ENCODE data around the gene IRGC.

IRGC gene

DNA sequence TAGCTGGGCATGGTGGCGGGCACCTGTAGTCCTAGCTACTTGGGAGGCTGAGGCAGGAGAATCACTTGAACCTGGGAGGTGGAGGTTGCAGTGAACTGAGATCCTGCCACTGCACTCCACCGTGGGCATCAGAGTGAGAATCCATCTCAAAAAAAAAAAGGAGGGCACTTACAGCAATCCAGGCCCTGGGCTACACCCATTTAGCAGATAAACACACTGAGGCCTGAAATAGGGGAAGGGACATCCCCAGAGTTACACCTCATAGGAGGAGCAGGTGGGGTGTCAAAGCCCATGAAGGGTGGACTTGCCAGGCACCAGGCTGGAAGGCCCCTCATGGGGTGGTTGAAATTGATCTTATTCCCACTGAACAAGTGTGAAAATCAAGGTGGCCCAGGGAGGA lies 32.0 kb upstream of the IRGC start:
- TF ChIP-seq TAF1 (IDR thresholded peaks at IDR 0.05; ENCODE audit: borderline replicate concordance, insufficient read depth, low read length) (no peak), POLR2AphosphoS5 (IDR thresholded peaks at IDR 0.05; ENCODE audit: low read depth, low read length) (no peak), SIN3A (IDR thresholded peaks at IDR 0.05; ENCODE audit: borderline replicate concordance, insufficient read depth, low read length) (no peak), FOXP2 (optimal IDR thresholded peaks at IDR 0.05; ENCODE audit: borderline replicate concordance, extremely low read depth, extremely low read length, insufficient read depth) (no peak)
- TF ChIP-seq, protein P1, sequence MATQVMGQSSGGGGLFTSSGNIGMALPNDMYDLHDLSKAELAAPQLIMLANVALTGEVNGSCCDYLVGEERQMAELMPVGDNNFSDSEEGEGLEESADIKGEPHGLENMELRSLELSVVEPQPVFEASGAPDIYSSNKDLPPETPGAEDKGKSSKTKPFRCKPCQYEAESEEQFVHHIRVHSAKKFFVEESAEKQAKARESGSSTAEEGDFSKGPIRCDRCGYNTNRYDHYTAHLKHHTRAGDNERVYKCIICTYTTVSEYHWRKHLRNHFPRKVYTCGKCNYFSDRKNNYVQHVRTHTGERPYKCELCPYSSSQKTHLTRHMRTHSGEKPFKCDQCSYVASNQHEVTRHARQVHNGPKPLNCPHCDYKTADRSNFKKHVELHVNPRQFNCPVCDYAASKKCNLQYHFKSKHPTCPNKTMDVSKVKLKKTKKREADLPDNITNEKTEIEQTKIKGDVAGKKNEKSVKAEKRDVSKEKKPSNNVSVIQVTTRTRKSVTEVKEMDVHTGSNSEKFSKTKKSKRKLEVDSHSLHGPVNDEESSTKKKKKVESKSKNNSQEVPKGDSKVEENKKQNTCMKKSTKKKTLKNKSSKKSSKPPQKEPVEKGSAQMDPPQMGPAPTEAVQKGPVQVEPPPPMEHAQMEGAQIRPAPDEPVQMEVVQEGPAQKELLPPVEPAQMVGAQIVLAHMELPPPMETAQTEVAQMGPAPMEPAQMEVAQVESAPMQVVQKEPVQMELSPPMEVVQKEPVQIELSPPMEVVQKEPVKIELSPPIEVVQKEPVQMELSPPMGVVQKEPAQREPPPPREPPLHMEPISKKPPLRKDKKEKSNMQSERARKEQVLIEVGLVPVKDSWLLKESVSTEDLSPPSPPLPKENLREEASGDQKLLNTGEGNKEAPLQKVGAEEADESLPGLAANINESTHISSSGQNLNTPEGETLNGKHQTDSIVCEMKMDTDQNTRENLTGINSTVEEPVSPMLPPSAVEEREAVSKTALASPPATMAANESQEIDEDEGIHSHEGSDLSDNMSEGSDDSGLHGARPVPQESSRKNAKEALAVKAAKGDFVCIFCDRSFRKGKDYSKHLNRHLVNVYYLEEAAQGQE (IDR thresholded peaks at IDR 0.05; ENCODE audit: insufficient read depth in 1 of 2, low read depth in 2 of 2, low read length in 2 of 2) = no peak

DNA sequence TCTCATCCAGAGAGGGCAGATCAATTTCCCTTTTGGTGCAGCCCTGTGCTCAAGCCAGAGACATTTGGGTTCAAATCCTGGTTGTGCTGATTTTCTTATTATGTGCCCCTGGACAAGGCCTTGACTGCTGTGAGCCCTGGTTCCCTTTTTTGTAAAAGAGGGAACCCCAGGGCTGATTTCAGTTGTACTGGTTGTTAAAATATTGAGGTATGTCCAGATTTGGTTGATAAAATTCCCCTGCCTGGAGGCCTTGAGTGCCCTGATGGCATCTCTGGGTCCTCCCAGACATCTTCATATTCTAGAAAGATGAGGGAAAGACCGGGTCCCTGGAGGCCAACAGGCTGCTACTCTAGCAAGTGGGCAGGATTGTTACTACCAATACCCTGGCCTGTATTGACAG lies 31.6 kb upstream of the IRGC start:
- TF ChIP-seq POLR2AphosphoS5 (IDR thresholded peaks at IDR 0.05; ENCODE audit: low read depth, low read length) (no peak), TAF1 (IDR thresholded peaks at IDR 0.05; ENCODE audit: borderline replicate concordance, insufficient read depth, low read length) (no peak), SIN3A (IDR thresholded peaks at IDR 0.05; ENCODE audit: borderline replicate concordance, insufficient read depth, low read length) (no peak), FOXP2 (optimal IDR thresholded peaks at IDR 0.05; ENCODE audit: borderline replicate concordance, extremely low read depth, extremely low read length, insufficient read depth) (no peak)
- TF ChIP-seq, protein P1 (IDR thresholded peaks at IDR 0.05; ENCODE audit: insufficient read depth in 1 of 2, low read depth in 2 of 2, low read length in 2 of 2) = no peak

DNA sequence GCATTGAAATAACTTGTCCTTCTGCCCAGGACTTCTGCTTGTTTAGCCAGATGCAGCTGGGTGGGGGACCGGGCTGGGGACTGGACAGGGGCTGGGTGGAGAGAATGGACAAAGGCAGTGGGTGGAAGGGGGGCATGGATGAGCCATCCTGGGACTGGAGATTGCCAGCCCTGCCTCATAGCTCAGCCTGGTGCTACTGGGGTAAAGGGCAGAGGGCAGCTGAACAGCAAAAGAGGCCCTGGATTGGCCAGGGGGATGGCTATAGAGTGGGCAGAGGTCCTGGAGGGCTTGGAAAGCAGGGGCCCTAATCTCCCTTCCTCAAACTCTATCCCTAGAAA lies 28.2 kb upstream of the IRGC start:
- no peak for TF ChIP-seq TAF1 (IDR thresholded peaks at IDR 0.05; ENCODE audit: borderline replicate concordance, insufficient read depth, low read length)
- TF ChIP-seq, protein P1 (IDR thresholded peaks at IDR 0.05; ENCODE audit: insufficient read depth in 1 of 2, low read depth in 2 of 2, low read length in 2 of 2) = no peak
- no peak for TF ChIP-seq POLR2AphosphoS5 (IDR thresholded peaks at IDR 0.05; ENCODE audit: low read depth, low read length)
- TF ChIP-seq SIN3A (IDR thresholded peaks at IDR 0.05; ENCODE audit: borderline replicate concordance, insufficient read depth, low read length) = no peak
- no peak for TF ChIP-seq FOXP2 (optimal IDR thresholded peaks at IDR 0.05; ENCODE audit: borderline replicate concordance, extremely low read depth, extremely low read length, insufficient read depth)

DNA sequence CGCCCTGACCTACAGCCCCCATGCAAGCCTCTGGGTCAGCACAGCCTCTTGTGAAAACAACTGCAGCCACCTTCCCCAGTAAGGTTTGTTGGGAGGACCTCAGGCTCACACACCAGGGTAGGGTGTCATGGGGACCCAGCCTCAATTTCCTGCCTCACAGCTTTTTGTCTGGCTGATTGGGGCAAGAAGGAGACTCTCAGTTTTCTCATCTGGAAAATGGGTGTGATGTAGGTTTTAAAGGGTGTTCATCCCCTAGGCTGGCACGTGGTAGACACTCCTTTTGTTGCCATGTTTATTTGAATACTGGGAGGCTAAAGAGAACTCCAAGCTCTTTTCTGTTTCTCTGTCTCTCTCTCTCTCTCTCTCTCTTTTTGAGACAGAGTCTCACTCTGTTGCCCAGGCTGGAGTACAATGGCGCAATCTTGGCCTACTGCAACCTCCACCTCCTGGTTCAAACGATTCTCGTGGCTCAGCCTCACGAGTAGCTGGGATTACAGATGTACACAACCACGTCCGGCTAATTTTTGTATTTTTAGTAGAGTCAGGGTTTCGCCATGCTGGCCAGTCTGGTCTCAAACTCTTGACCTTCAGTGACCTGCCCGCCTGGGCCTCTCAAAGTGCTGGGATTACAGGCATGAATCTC lies 27.7 kb upstream of the IRGC start:
- TF ChIP-seq TAF1 (IDR thresholded peaks at IDR 0.05; ENCODE audit: borderline replicate concordance, insufficient read depth, low read length) (no peak), POLR2AphosphoS5 (IDR thresholded peaks at IDR 0.05; ENCODE audit: low read depth, low read length) (no peak)

DNA sequence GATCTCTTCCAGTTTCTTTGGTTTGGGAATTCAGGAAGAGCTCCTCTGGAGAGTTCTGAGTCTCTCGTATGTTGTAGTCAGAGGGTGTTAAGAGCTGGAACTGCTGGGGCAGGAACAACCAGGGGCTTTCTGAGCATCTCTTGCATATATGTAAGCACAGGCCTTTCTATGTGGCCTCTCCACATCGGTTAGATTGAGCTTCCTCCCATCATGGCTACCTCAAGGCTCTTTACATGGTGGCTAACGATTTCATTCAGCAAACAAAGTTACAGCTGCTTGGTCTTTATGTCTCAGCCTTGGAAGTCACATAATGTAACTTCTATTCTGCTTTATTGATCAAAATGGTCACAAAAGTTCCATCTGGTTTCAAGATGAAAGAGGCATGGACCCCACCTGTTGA lies 25.4 kb upstream of the IRGC start:
- TF ChIP-seq SIN3A (IDR thresholded peaks at IDR 0.05; ENCODE audit: borderline replicate concordance, insufficient read depth, low read length) = no peak
- no peak for TF ChIP-seq TAF1 (IDR thresholded peaks at IDR 0.05; ENCODE audit: borderline replicate concordance, insufficient read depth, low read length)
- TF ChIP-seq, protein P1 (IDR thresholded peaks at IDR 0.05; ENCODE audit: insufficient read depth in 1 of 2, low read depth in 2 of 2, low read length in 2 of 2) = no peak
- no peak for TF ChIP-seq FOXP2 (optimal IDR thresholded peaks at IDR 0.05; ENCODE audit: borderline replicate concordance, extremely low read depth, extremely low read length, insufficient read depth)
- no peak for TF ChIP-seq POLR2AphosphoS5 (IDR thresholded peaks at IDR 0.05; ENCODE audit: low read depth, low read length)
